H1 (cell line): Measurements from ENCODE around the gene WNT9B. TPM values are rescaled to one million over a fixed set of nuclear protein-coding genes. Genes with fewer than 3 reads are reported as not detected.
A peak's percentile ranks its signal among the peaks of the same experiment; 100 is the strongest.

Experiments
- BACH1 ChIP-seq: IDR thresholded peaks from 2 replicates; pipeline ENCODE4 v1.6.1; 2012; ENCODE audit warnings: low read length, improper control_type of control experiment
- CBX5 ChIP-seq: fragments of 300-800, 300-1000 bp; sonication (generic); IDR thresholded peaks from 2 replicates; pipeline ENCODE4 v1.7.1; 2016; ENCODE audit warnings: antibody characterized with exemption, low read length, low read depth
- CHD2 ChIP-seq: IDR thresholded peaks from 2 replicates; pipeline ENCODE4 v1.6.1; 2012; ENCODE audit warnings: low read length, improper control_type of control experiment
- CTBP2 ChIP-seq: IDR thresholded peaks from 2 replicates; pipeline ENCODE4 v1.7.0; 2011; ENCODE audit warnings: borderline replicate concordance, mild to moderate bottlenecking, moderate library complexity, mixed read lengths, low read length; ENCODE audit not compliant: insufficient read depth, insufficient read length
- EP300 ChIP-seq, 2 experiments: IDR thresholded peaks; 1 replicate in 1 of 2; 2 replicates in 1 of 2; pipeline ENCODE4 v1.6.1; 2011 to 2012; ENCODE audit warnings: low read depth in 2 of 2, low read length in 2 of 2, mild to moderate bottlenecking in 2 of 2, borderline replicate concordance in 1 of 2, inconsistent platforms in 1 of 2, moderate library complexity in 1 of 2
- FOSL1 ChIP-seq: IDR thresholded peaks from 2 replicates; pipeline ENCODE4 v1.6.1; 2011; ENCODE audit warnings: mild to moderate bottlenecking, low read depth, low read length, moderate library complexity; ENCODE audit not compliant: insufficient read depth
- KDM4A ChIP-seq: IDR thresholded peaks from one replicate; pipeline ENCODE4 v1.7.1; 2012; ENCODE audit warnings: low read depth, mild to moderate bottlenecking, moderate library complexity, low read length, inconsistent platforms; ENCODE audit not compliant: severe bottlenecking
- KDM5A ChIP-seq: fragments of 200-600 bp; IDR thresholded peaks from 2 replicates; pipeline ENCODE4 v1.7.1; 2012; ENCODE audit warnings: mild to moderate bottlenecking, low read length, inconsistent platforms, mixed read lengths
- RNF2 ChIP-seq: fragments of 200-900, 300-1000 bp; sonication (generic); IDR thresholded peaks from 2 replicates; pipeline ENCODE4 v1.7.1; 2016; ENCODE audit warnings: borderline replicate concordance, low read depth, mild to moderate bottlenecking, antibody characterized with exemption, low read length; ENCODE audit not compliant: poor library complexity, severe bottlenecking; ENCODE audit errors: missing control alignments
- SAP30 ChIP-seq: fragments of 300-600 bp; sonication (generic); IDR thresholded peaks from 2 replicates; pipeline ENCODE4 v1.7.1; 2012; ENCODE audit warnings: low read length, moderate library complexity, mild to moderate bottlenecking, inconsistent platforms; ENCODE audit not compliant: insufficient read depth, insufficient replicate concordance
- SIN3A ChIP-seq, 2 experiments: IDR thresholded peaks in 1 of 2; conservative IDR thresholded peaks in 1 of 2; 2 replicates each; pipeline ENCODE4 v1.6.1; 2011 to 2012; ENCODE audit warnings: low read length in 2 of 2, improper control_type of control experiment in 1 of 2, low read depth in 1 of 2, mild to moderate bottlenecking in 1 of 2
- SIRT6 ChIP-seq: IDR thresholded peaks from one replicate; pipeline ENCODE4 v1.7.1; 2012; ENCODE audit warnings: low read length, inconsistent platforms
- SP1 ChIP-seq: IDR thresholded peaks from 2 replicates; pipeline ENCODE4 v1.6.1; 2011; ENCODE audit warnings: low read depth, low read length
- SRF ChIP-seq: IDR thresholded peaks from 2 replicates; pipeline ENCODE4 v1.6.1; 2011; ENCODE audit warnings: mild to moderate bottlenecking, low read depth, low read length, moderate library complexity
- SUZ12 ChIP-seq: fragments of 200-600 bp; sonication (generic); IDR thresholded peaks from 2 replicates; pipeline ENCODE4 v1.6.1; 2012; ENCODE audit warnings: mild to moderate bottlenecking, inconsistent platforms, low read length, moderate library complexity, mixed read lengths
- TBP ChIP-seq: IDR thresholded peaks from 2 replicates; pipeline ENCODE4 v1.6.1; 2011; ENCODE audit warnings: low read depth, low read length, improper control_type of control experiment
- TEAD4 ChIP-seq: IDR thresholded peaks from 2 replicates; pipeline ENCODE4 v1.6.1; 2012; ENCODE audit warnings: low read depth, low read length, inconsistent platforms, mixed read lengths
- YY1 ChIP-seq: IDR thresholded peaks from 2 replicates; pipeline ENCODE4 v1.6.1; 2011; ENCODE audit warnings: low read depth, mild to moderate bottlenecking, low read length
- ZNF274 ChIP-seq: IDR thresholded peaks from 2 replicates; pipeline ENCODE4 v1.7.0; 2012; ENCODE audit warnings: low read length, borderline replicate concordance; ENCODE audit errors: extremely low read depth
- polyA plus RNA-seq, 7 experiments: library from polyadenylated mRNA; depleted of rRNA in 3 of 7; stranded (reverse) in 5 of 7; unstranded in 2 of 7; fragments of >200 nt in 5 of 7; fragments of 200-250 nt in 2 of 7; gene quantifications; 1 replicate in 5 of 7; 2 replicates in 1 of 7; 4 replicates in 1 of 7; pipeline versions ENCODE4 v1.2.1 to v1.2.3, GENCODE V29; 2011 to 2013; ENCODE audit warnings: missing spikeins in 2 of 7, mixed read lengths in 2 of 7
- total RNA-seq: library from RNA; stranded (reverse); fragmentation: NEBNext Ultra II Directional; extraction: Animal tissue kit (Norgen Biotek cat#: 25700); gene quantifications from 2 replicates; pipeline ENCODE4 v1.2.1, GENCODE V29; 2021
- TF ChIP-seq, protein P1 (sequence below), 3 experiments: IDR thresholded peaks; 1 replicate in 2 of 3; 2 replicates in 1 of 3; pipeline versions ENCODE4 v1.5.1 to v1.6.1; 2011; ENCODE audit warnings: low read length in 3 of 3, mild to moderate bottlenecking in 3 of 3, inconsistent platforms in 2 of 3, low read depth in 1 of 3, moderate library complexity in 1 of 3; ENCODE audit not compliant: insufficient read depth in 1 of 3; ENCODE audit errors: control extremely low read depth in 1 of 3
- TF ChIP-seq, protein P2 (sequence below): IDR thresholded peaks from 2 replicates; pipeline ENCODE4 v1.6.1; 2012; ENCODE audit warnings: inconsistent platforms
- TF ChIP-seq, protein P3 (sequence below): IDR thresholded peaks from 2 replicates; pipeline ENCODE4 v1.6.1; 2011; ENCODE audit warnings: low read depth, mild to moderate bottlenecking, low read length; ENCODE audit not compliant: insufficient read depth

WNT9B gene
- total and polyA plus RNA-seq, 2 of the 8 experiments (the other 6 are each of a cell fraction or from before 2014, with no cell fraction given): 0.21 TPM; not detected in 1

- TF ChIP-seq SAP30 (no peak), SIRT6 (no peak), YY1 (no peak), KDM5A (no peak), SP1 (no peak), CBX5 (no peak), SUZ12 (peak; percentile 90), TEAD4 (no peak), EP300 (IDR thresholded peaks at IDR 0.05; ENCODE audit: borderline replicate concordance in 1 of 2, low read depth in 2 of 2, low read length in 2 of 2) (no peak), CTBP2 (peak; percentile 22), CHD2 (no peak), SIN3A (conservative IDR thresholded peaks at IDR 0.05 in 1 of 2, IDR thresholded peaks at IDR 0.05 in 1 of 2; ENCODE audit: low read depth in 1 of 2, low read length in 2 of 2) (no peak), ZNF274 (no peak), SRF (no peak), KDM4A (peak; percentile 61), BACH1 (no peak), RNF2 (no peak), FOSL1 (no peak), TBP (no peak)
- TF ChIP-seq, protein P1, sequence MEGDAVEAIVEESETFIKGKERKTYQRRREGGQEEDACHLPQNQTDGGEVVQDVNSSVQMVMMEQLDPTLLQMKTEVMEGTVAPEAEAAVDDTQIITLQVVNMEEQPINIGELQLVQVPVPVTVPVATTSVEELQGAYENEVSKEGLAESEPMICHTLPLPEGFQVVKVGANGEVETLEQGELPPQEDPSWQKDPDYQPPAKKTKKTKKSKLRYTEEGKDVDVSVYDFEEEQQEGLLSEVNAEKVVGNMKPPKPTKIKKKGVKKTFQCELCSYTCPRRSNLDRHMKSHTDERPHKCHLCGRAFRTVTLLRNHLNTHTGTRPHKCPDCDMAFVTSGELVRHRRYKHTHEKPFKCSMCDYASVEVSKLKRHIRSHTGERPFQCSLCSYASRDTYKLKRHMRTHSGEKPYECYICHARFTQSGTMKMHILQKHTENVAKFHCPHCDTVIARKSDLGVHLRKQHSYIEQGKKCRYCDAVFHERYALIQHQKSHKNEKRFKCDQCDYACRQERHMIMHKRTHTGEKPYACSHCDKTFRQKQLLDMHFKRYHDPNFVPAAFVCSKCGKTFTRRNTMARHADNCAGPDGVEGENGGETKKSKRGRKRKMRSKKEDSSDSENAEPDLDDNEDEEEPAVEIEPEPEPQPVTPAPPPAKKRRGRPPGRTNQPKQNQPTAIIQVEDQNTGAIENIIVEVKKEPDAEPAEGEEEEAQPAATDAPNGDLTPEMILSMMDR (IDR thresholded peaks at IDR 0.05; ENCODE audit: control extremely low read depth in 1 of 3, insufficient read depth in 1 of 3, low read depth in 1 of 3, low read length in 3 of 3): no peak
- TF ChIP-seq, protein P2, sequence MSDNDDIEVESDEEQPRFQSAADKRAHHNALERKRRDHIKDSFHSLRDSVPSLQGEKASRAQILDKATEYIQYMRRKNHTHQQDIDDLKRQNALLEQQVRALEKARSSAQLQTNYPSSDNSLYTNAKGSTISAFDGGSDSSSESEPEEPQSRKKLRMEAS: peak; percentile 49; the same call in 1 of the 2 replicates
- TF ChIP-seq, protein P3, sequence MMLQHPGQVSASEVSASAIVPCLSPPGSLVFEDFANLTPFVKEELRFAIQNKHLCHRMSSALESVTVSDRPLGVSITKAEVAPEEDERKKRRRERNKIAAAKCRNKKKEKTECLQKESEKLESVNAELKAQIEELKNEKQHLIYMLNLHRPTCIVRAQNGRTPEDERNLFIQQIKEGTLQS: no peak
Measured at GRCh38 chr17:46819906-46820351, 31.5 kb upstream of the WNT9B start (continued).
